ENCODE measurements around the gene DNAJC5. TPM values are rescaled to one million over a fixed set of nuclear protein-coding genes. Genes with fewer than 3 reads are reported as not detected.

DNAJC5 gene
- total RNA-seq, 2 experiments from 2014 or later = 19.4 to 19.5 TPM

DNA sequence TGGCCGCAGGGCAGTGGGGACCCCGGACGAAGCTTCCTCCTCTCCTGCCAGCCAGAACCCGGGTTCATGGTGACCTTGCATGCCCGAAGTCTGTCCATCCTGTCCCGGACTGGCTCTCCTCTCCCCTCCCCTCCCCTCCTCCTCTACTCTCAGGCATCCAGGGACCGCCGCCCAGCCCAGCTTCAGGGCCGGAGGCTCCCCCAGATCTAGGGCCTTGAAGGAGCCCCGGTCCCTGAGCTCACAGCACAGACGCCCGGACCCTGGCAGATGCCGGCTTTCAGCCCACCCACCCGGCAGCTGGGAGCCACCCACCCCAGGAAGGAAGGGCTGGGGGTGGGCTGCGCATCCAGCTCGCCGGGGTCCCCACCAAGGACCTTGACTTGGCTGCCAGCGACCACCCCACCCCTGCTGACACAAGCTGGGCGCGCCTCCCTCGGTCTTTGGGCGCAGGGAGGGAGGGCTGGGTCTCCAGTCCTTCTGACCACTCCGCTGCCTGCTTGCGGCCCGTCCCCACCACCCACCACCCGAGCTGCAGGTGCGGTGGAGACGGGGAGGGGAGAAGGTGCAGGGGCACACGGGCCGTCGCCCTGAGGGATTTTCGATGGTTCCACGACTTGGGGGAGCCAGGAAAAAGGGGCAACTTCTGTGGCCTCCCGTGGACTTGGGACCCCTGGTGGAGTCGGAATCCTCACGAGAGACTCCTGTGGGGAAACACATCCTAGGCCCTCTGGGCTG lies 39.4 kb upstream of the DNAJC5 start:
- Mint-ChIP-seq H3K27me3 (ENCODE audit: low read depth) (peaks cover 3% of the 10 kb centered on the region), H3K9me3 (no peaks in the 10 kb centered on the region), H3K27ac (no peak overlapping the region), H3K4me3 (no peak overlapping the region), H3K4me1 (ENCODE audit: low read depth) (peaks cover 39% of the 10 kb centered on the region), H3K36me3 (ENCODE audit: low read depth) (peaks cover 2% of the 10 kb centered on the region)
- no peak for DNase-seq
- intact Hi-C loops (cut with micrococcal nuclease) = no loop called here
- CTCF ChIA-PET = no interaction called here

GRCh38 chr20:63856098-63856511 lies 38.8 kb upstream of the DNAJC5 start:
- Mint-ChIP-seq H3K36me3 (ENCODE audit: low read depth) (peaks cover 4% of the 10 kb centered on the region), H3K27ac (no peak overlapping the region), H3K4me3 (no peak overlapping the region), H3K27me3 (ENCODE audit: low read depth) (peaks cover 3% of the 10 kb centered on the region), H3K9me3 (no peaks in the 10 kb centered on the region), H3K4me1 (ENCODE audit: low read depth) (peaks cover 33% of the 10 kb centered on the region)
- intact Hi-C loops (cut with micrococcal nuclease) = no loop called here
- DNase-seq = no peak
- CTCF ChIA-PET = no interaction called here

DNA sequence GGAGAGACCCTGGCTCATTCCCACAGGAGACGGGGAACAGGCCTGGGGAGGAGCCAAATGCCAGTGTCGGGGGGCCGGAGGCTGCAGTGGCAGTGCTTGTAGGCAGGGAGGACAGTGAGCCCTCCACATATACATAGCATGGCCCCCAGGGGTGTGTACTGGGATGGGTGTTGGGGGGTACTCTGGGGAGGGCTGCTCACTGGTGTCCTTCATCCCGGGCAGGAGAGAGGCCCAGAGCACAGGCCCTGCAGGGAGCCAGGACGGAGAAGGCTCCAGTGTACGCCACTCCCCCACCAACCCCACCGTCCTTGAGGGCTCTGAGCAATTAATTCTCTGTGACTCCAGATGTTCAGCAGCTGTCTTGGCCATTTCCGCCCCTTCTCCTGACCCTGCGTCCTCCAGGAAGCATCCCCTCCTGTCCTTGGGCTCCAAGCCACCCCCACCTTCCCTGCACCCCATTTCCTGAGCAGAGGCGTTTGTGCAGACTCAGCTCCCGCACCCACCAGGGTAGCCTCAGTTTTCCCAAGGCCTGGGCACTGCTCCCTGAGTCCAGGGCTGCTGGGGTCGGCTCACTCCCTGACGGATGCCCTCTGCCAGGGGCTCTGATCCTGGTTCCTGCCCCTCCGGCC lies 37.0 kb upstream of the DNAJC5 start:
- CTCF ChIA-PET = interaction anchor here (0.6 to 1.3 kb wide), 3 partner anchors 28 to 321 kb away, joined by 3 read pairs; partner anchors contain the start of gene PTK6
- intact Hi-C loops (cut with micrococcal nuclease) = no loop called here
- Mint-ChIP-seq H3K36me3 (ENCODE audit: low read depth) (peaks cover 4% of the 10 kb centered on the region), H3K4me3 (no peak overlapping the region), H3K27me3 (ENCODE audit: low read depth) (no peaks in the 10 kb centered on the region), H3K27ac (peak overlapping the region; percentile 50), H3K9me3 (no peaks in the 10 kb centered on the region), H3K4me1 (ENCODE audit: low read depth) (peaks cover 28% of the 10 kb centered on the region)
- DNase-seq = no peak

- Mint-ChIP-seq H3K36me3 (ENCODE audit: low read depth) (peaks cover 9% of the 10 kb centered on the region), H3K9me3 (no peaks in the 10 kb centered on the region), H3K4me1 (ENCODE audit: low read depth) (peaks cover 32% of the 10 kb centered on the region), H3K4me3 (no peak overlapping the region), H3K27me3 (ENCODE audit: low read depth) (no peaks in the 10 kb centered on the region), H3K27ac (no peak overlapping the region)
- intact Hi-C loops (cut with micrococcal nuclease) = no loop called here
- CTCF ChIA-PET = interaction anchor here (0.6 to 1.3 kb wide), 3 partner anchors 29 to 321 kb away, joined by 3 read pairs; partner anchors contain the start of gene PTK6
- no peak for DNase-seq
These were observed 36.3 kb upstream of the DNAJC5 start for GRCh38 chr20:63858393-63859165.

DNA sequence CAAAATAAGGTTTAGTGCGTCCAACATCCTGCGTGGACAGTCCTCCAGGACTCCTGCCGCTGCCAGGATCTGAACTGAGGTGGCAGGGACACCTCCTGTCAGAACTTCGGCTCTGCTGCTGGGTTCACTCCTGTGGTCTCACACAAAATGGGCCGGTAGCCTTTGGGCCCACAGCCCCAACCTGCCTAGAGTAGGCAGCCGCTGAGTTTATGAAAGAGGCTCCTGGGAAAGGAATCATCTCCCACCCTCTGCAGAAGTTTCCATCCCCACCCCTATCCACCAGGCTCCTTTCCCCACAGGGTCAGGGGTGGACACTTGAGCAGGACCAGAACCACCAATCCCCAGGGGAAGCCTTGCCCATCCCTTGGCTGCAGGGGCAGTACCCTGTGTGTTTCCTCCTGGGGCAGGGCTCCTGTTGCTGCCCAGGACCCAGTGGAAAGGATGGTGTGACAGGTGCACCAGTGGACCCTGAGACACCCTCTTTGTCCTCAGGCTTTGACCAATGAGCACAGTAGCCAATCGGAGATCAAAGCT lies 35.7 kb upstream of the DNAJC5 start:
- CTCF ChIA-PET = interaction anchor here (1.3 kb wide), 1 partner anchor 30 kb away, joined by 3 read pairs; no protein-coding TSS in a partner anchor
- H3K27ac Mint-ChIP-seq = no peak overlapping the region

DNA sequence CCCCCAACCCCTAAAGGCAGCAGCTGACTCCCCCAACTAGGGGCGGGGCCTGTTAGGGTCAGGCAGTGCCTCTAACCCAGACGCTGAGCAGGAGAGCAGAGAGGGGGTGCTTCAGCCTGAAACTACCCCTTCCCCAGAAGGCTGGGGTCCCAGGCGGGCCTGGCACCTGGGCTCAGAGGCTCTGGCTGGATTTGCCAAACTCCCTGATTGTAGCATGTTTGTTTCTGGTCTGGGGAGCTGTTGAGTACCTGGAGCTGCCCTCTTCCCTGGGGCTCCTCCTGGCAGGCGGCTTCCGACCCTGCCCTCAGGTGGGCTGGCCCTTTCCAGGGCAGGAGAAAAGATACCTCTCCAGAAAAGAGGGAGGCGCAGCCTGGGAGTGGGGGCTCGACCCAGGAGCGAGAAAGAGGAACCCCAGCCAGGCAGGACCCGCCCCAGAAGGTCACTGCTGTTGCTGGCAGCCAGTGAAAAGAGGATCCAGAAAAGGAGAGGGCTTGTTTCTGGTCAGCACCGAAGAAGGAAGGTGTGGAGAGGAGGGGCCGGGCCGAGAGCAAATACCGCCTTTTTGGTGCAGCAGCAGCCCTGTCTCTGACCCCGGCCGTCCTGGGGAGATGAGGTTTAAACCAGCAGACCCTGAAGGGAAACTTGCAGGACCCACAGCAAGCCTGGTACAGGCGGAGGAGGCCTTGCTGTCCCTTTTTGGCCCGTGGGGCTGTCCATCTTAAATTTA lies 34.4 kb upstream of the DNAJC5 start:
- intact Hi-C loops (cut with micrococcal nuclease) = no loop called here
- H3K27me3 Mint-ChIP-seq (ENCODE audit: low read depth) = no peaks in the 10 kb centered on the region
- H3K4me1 Mint-ChIP-seq (ENCODE audit: low read depth) = peaks cover 36% of the 10 kb centered on the region
- no peak overlapping the region for H3K27ac Mint-ChIP-seq
- CTCF ChIA-PET = interaction anchor here (1.0 kb wide), 1 partner anchor 364 kb away, joined by 3 read pairs; no protein-coding TSS in a partner anchor
- DNase-seq = no peak
- H3K36me3 Mint-ChIP-seq (ENCODE audit: low read depth) = peaks cover 15% of the 10 kb centered on the region
- H3K4me3 Mint-ChIP-seq = no peak overlapping the region
- H3K9me3 Mint-ChIP-seq = no peaks in the 10 kb centered on the region

More for the DNA sequence above, 35.7 kb upstream of the DNAJC5 start:
- Mint-ChIP-seq H3K9me3 (no peaks in the 10 kb centered on the region), H3K36me3 (ENCODE audit: low read depth) (peaks cover 15% of the 10 kb centered on the region), H3K4me3 (no peak overlapping the region), H3K4me1 (ENCODE audit: low read depth) (peaks cover 36% of the 10 kb centered on the region), H3K27me3 (ENCODE audit: low read depth) (no peaks in the 10 kb centered on the region)
- no peak for DNase-seq
- intact Hi-C loops (cut with micrococcal nuclease) = no loop called here

DNA sequence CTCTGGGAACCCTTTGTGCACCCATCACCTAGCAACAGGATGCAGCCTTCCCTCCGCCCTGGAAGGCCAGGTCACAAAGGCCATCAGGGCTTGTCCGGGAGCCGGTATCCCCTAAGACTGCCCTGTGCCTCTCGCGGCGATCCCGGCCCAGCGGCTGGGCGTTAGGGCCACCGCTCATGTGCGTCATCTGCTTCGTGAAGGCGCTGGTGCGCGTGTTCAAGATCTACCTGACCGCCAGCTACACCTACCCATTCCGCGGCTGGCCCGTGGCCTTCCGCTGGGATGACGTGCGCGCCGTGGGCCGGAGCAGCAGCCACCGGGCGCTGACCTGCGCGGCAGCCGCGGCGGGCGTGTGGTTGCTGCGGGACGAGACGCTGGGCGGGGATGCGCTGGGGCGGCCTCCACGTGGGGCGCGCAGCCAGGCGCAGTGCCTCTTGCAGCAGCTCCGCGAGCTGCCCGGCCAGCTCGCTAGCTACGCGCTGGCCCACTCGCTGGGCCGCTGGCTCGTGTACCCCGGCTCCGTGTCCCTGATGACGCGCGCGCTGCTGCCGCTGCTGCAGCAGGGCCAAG lies 33.5 kb upstream of the DNAJC5 start, which contains the start of gene ABHD16B:
TSS of gene ABHD16B (plus strand) at position 134 of the 570 bp plus-strand sequence. CDS start at position 177, 43 bp downstream.
- Mint-ChIP-seq H3K9me3 (no peaks in the 10 kb centered on the region), H3K4me1 (ENCODE audit: low read depth) (peaks cover 43% of the 10 kb centered on the region), H3K4me3 (no peak within 1 kb of the TSS), H3K36me3 (ENCODE audit: low read depth) (peaks cover 15% of the 10 kb centered on the region), H3K27me3 (ENCODE audit: low read depth) (no peaks in the 10 kb centered on the region), H3K27ac (no peak within 1 kb of the TSS)
- CTCF ChIA-PET = interaction anchor here (1.0 kb wide), 1 partner anchor 365 kb away, joined by 3 read pairs; no protein-coding TSS in a partner anchor
- no peak for DNase-seq
- intact Hi-C loops (cut with micrococcal nuclease) = no loop called here

DNA sequence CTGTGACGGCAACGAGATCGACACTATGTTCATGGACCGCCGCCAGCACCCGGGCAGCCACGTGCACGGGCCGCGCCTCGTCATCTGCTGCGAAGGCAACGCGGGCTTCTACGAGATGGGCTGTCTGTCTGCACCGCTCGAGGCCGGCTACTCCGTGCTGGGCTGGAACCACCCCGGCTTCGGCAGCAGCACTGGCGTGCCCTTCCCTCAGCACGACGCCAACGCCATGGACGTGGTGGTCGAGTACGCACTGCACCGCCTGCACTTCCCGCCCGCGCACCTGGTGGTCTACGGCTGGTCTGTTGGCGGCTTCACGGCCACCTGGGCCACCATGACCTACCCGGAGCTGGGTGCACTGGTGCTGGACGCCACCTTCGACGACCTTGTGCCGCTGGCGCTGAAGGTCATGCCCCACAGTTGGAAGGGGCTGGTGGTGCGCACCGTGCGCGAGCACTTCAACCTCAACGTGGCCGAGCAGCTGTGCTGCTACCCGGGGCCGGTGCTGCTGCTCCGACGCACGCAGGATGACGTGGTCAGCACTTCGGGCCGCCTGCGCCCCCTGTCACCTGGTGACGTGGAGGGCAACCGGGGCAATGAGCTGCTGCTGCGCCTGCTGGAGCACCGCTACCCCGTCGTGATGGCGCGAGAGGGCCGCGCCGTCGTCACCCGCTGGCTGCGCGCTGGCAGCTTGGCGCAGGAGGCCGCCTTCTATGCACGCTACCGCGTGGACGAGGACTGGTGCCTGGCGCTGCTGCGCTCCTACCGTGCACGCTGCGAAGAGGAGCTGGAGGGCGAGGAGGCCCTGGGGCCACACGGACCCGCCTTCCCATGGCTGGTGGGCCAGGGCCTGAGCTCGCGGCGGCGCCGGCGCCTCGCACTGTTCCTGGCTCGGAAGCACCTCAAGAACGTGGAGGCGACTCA lies 32.7 kb upstream of the DNAJC5 start:
- H3K9me3 Mint-ChIP-seq = no peaks in the 10 kb centered on the region
- CTCF ChIA-PET = interaction anchor here (0.6 kb wide), 1 partner anchor 324 kb away, joined by 3 read pairs; no protein-coding TSS in a partner anchor
- H3K27ac Mint-ChIP-seq = no peak overlapping the region
- peaks cover 40% of the 10 kb centered on the region for H3K4me1 Mint-ChIP-seq (ENCODE audit: low read depth)
- DNase-seq = no peak
- intact Hi-C loops (cut with micrococcal nuclease) = no loop called here
- H3K36me3 Mint-ChIP-seq (ENCODE audit: low read depth) = peaks cover 15% of the 10 kb centered on the region
- no peaks in the 10 kb centered on the region for H3K27me3 Mint-ChIP-seq (ENCODE audit: low read depth)
- no peak overlapping the region for H3K4me3 Mint-ChIP-seq

- H3K27me3 Mint-ChIP-seq (ENCODE audit: low read depth) = no peaks in the 10 kb centered on the region
- DNase-seq = no peak
- CTCF ChIA-PET = interaction anchor here (0.6 to 1.8 kb wide), 3 partner anchors 33 to 326 kb away, joined by 3 to 7 read pairs (median 3); partner anchors contain the start of gene PTK6
- peak overlapping the region; percentile 94 for H3K27ac Mint-ChIP-seq
- H3K9me3 Mint-ChIP-seq = no peaks in the 10 kb centered on the region
- peak overlapping the region; percentile 87 for H3K4me3 Mint-ChIP-seq
- intact Hi-C loops (cut with micrococcal nuclease) = no loop called here
- peaks cover 16% of the 10 kb centered on the region for H3K36me3 Mint-ChIP-seq (ENCODE audit: low read depth)
- H3K4me1 Mint-ChIP-seq (ENCODE audit: low read depth) = peaks cover 35% of the 10 kb centered on the region
These were observed 31.7 kb upstream of the DNAJC5 start for GRCh38 chr20:63863021-63863797.
